Activated CD8-positive, alpha-beta memory T cell treated with anti-CD3 and anti-CD28 coated beads, Interleukin-2, amount 50 U/mL, for 1 hour (primary cell): ENCODE results near the gene MYL7.

Source experiments
- DNase-seq: peaks from one replicate; pipeline ENCODE4 v3.0.0-alpha.2; 2020; ENCODE audit errors: extremely low read depth

Gene MYL7

GRCh38 chr7:44112231-44112996 is 28.7 kb downstream of the MYL7 start:
- DNase-seq = no peak

- no peak for DNase-seq
Observed at GRCh38 chr7:44111761-44112160, 29.4 kb downstream of the MYL7 start.

DNA sequence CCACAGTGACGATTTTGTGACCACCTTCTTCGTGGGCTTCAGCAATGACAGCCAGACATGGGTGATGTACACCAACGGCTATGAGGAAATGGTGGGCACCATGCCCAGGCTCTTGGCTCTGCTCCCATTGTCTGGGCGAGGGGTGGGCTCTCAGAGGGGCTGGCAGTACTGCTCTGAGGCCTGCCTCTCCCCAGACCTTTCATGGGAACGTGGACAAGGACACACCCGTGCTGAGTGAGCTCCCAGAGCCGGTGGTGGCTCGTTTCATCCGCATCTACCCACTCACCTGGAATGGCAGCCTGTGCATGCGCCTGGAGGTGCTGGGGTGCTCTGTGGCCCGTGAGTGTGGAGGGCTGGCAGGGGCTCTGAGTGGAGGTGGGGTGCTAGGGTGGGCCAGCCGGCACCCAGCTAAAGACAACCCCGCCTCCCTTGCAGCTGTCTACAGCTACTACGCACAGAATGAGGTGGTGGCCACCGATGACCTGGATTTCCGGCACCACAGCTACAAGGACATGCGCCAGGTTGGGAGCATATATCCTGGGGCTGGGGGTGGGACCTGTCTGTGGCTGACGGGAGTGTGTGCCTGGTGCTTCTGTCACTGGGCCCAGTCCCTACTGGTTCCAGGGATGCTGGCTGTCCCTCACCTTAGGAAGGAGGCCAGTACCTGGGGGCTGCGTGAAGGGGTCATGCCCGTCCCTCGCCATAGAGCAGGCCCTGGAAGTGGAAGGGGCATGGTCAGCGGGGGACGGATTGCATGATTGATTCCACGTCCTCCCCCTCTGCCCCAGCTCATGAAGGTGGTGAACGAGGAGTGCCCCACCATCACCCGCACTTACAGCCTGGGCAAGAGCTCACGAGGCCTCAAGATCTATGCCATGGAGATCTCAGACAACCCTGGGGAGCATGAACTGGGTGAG is 30.2 kb downstream of the MYL7 start:
- no peak for DNase-seq

DNA sequence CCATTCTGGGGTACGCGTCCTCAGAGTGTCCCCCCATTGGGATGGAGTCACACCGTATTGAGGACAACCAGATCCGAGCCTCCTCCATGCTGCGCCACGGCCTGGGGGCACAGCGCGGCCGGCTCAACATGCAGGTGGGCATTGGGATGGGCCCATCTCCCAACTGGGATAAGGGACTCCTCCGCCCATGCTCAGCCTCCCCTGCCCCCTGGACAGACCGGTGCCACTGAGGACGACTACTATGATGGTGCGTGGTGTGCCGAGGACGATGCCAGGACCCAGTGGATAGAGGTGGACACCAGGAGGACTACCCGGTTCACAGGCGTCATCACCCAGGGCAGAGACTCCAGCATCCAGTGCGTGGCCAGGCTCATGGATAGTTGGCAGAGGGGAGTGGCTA is 31.1 kb downstream of the MYL7 start:
- DNase-seq = no peak

- DNase-seq = no peak
Observed at GRCh38 chr7:44108768-44109750, 32.1 kb downstream of the MYL7 start.

DNA sequence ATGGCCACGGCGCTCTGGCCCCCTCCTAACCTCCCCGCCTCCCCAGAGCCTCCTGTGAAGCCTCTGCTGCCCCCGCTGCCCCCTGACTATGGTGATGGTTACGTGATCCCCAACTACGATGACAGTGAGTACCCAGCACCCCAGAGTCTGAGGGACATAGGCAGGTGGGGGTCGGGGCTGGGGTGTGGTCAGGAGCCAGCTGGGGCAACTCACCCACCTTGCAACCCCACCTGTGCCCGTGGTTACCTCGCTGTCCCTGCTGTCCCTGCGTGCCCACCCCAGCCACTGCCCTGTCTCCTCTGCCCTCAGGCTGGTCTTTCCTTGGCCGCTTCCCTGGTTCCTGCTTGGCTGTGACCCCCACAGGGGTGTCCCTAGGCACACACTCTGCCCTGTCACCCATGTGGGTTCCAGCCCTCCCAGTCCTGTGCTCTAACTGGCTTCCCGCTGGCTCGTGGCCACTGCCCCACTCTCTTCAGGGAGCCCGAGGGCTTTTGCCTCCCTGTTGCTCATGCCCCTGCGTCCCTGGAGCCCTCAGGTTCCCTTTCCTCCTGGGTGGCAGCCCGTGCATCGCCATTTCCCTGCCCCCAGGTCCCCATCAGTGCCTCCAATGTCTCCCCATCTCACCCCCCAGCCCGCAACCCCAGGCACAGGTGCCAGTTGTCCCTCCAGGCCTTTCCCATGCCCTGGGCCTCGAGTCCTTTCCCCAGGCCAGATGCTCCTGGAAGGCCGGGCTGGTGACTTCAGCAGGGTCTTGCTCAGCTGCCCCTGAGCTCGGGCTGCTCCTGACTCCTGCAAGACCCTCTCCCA is 33.0 kb downstream of the MYL7 start:
- no peak for DNase-seq

DNA sequence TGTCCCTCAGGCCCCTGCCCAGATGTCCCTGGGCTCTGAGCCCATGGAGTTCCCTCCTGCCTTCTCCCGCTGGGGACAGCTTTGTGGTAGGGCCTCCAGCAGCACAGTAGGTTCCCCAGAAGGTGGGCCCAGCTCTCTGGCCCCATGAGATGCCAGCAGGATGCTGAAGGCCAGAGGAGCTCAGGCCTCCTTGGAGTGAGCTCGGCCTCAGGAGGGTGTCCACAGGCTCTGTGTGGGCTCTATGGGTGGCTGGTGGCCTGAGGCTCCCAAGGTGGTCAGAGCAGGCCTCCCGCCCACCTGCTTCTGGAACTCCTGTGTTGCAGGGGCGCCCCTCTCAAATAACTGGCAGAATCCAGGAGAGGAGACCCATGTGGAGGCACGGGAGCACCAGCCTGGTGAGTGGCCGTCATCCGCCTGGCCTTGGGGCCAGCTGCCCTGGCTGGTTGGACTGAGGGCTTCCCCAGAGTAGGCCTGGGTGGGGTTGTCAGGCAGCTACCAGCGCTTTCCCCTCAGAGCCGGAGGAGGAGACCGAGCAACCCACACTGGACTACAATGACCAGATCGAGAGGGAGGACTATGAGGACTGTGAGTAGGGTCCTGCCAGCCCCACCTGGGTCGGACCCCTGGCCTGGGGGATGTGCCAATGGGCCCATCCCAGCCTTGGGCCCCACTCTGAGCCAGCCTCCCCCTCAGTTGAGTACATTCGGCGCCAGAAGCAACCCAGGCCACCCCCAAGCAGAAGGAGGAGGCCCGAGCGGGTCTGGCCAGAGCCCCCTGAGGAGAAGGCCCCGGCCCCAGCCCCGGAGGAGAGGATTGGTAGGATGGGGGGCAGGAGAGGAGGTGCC is 33.8 kb downstream of the MYL7 start:
- DNase-seq = no peak

DNA sequence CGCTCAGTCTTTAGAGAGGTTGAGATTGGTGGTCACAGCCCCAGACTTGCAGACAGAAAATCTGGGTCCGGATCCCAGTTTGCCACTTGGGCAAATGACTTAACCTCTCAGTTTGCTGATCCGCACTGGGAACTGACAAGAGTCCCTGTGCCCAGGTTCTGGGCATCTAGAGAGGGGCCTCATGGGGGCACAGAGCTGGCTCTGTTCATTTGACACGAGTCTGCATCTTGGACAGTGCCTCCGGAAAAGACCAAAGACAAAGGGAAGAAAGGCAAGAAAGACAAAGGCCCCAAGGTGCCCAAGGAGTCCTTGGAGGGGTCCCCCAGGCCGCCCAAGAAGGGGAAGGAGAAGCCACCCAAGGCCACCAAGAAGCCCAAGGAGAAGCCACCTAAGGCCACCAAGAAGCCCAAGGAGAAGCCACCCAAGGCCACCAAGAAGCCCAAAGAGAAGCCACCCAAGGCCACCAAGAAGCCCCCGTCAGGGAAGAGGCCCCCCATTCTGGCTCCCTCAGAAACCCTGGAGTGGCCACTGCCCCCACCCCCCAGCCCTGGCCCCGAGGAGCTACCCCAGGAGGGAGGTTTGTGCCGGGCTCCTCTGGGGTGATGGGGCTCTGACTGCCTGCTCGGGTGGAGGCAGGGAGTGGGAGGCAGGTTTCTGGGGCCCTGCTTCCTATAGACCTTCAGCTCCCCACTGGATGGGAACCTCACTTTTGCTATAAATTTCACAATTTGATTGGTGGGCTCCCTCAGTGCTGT is 34.6 kb downstream of the MYL7 start:
- DNase-seq = no peak

DNA sequence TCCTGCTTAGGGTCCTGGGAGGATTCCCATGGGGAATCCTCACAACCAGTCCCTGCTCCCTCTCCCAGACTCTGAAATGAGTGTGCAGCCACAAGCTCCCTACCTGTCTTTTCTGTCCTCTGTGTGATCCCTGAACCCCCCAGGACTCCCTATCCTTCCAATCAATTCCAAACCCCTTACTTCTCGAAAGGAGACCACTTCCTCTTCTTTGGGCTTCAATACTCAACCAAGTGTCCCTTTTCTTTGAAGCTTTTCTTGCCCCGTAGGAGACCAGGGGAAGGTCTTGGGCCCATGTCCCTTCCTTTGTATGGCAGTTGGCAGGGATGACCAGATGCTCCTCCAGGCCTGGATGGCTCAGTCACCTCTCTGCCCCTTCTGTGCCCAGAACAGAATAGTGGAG is 35.3 kb downstream of the MYL7 start:
- DNase-seq = no peak

DNA sequence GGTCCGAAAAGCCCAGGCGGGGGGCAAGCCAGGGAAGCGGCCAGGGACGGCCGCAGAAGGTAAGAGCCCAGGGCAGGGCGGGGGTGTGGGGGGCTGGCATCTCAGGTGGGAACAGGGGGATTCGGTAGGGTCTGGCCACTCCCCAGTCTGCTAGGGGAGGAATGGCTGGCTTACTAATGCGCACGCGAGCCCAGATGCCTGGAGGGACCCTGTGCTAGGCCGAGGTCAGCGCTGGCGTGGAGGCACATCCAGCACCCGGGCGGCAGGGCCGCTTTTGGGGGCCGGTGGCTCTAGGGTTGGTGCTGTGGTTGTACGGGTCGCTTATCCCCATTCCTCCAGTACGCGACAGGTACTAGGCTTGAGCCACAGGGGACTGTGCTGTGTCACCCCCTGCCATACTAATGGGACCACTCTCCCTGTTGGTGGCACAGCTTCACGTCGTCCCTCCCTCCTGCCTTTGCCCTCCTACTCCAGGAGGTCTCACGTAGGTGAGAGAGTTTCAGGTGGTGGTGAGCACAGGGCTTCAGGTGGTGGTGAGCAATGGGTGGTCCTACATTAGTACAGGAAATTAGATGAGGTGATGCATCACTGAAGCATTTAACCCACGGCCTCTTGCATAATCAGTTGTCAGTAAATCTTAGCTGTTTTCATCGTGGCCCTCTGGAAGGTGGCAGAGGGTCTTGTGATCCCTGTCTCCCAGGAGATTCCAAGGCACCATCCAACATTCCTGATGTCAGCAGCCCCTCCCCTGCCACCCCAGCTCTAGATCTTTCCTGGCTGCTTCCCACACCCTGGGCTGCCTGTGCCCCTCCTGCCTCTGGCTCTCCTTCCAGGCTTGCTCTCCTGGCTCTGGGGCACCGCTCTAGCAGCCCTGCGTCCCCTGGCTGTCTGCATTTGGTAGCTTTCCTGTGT is 36.0 kb downstream of the MYL7 start:
- no peak for DNase-seq

DNA sequence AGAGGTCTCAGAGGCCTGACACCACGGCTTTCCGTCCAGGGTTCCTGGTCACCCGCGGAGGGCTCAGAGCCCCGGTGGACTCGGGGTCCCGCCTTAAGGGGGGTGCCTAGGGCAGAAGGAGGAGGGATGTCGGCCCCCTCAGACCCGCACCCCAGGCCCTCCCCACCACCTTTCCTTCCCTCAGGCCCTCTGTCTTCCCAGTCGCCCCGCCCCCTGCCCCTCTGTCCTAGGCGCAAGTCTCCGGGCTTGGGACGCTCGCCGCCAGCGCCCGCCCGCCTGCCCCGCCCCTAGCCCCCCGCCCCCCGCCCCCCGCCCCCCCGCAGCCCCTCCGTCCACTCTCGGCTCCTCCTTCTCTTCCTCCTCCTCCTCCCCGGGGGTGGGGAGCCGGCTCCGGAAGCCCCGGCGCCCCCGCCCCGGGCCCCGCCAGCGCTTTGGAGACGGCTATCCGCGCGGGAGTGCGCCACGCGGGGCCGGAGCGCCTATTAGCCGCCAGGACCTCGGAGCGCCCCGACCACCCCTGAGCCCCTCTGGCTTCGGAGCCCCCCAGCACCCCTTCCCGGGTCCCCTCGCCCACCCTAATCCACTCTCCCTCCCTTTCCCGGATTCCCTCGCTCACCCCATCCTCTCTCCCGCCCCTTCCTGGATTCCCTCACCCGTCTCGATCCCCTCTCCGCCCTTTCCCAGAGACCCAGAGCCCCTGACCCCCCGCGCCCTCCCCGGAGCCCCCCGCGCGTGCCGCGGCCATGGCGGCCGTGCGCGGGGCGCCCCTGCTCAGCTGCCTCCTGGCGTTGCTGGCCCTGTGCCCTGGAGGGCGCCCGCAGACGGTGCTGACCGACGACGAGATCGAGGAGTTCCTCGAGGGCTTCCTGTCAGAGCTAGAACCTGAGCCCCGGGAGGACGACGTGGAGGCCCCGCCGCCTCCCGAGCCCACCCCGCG is 36.9 kb downstream of the MYL7 start, which contains the start of gene AEBP1:
TSS of gene AEBP1 (plus strand) at position 423 of the 937 bp plus-strand sequence. CDS start at position 744, 321 bp downstream.
- no peak for DNase-seq

DNA sequence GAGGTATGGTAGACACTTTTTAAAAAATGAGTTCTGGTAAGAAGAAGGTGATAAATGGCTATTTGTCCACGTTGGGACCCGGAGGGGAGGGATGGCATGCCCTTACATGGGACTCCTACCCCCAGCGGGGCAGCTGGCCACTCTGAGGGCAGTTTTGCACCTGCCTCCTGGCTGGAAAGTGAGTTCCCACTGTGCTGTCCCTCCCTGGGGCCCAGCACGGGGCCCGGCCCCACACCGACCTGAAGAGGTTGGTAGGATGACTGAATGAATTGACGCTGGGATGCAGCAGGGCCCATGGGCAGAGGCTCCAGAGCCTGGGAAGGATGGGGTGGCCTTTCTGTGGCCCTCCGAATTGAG is 37.6 kb downstream of the MYL7 start:
- no peak for DNase-seq

GRCh38 chr7:44102846-44103565 is 38.1 kb downstream of the MYL7 start:
- no peak for DNase-seq

DNA sequence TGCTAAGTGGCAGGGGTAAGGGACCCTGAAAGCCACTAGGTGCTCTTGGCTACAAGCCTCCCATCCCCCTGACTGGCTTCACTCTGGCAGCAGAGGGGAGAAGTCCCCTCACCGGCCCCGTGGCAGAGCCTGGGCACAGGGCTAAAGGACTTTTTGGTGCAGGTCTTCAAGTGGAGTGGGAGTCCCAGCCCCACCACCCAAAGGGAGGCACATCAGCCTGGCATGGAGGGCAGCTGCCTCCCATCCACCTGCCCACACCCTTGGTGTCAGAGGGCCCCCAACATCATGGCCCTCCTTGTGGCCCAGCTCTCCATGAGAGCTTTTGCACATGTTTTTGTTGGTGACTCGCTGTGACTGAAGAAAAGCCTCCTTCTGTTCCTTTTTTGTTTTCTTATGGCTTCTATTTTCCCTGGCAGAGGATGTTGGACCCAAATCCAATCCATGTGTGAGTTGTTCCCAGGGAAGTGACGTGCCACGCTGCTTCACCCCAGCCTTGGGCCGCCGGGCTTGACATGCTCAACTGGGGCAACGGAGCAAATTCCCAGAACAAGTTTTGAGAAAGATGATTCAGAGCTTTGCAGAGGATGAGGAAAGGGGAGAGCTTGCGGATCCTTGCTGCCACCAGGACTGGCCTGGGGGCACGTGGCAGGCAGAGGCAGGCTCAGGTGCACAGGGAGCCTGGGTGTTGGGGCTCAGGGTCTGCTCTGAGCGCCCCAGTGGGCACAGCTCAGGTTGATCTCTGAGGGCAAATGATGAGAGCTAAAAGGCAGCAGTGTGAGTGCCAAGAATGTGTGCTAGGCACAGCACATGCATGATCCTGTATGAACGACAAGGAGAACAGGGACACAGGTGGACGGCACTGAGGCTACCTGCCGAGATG is 38.9 kb downstream of the MYL7 start:
- DNase-seq = no peak

- DNase-seq = no peak
Observed at GRCh38 chr7:44101303-44101965, 39.7 kb downstream of the MYL7 start.
